C4-2B (cell line): ENCODE measurements around the gene XRCC5.
"Not testable (repeated sequence)": the region's sequence is repeated elsewhere in the genome, so short reads cannot be mapped to it uniquely, and the experiment has no call there.

Experiments used
- H3K27ac ChIP-seq: fragments of 450-650 bp; 2 replicates; pipeline ENCODE4 v1.5.1; 2017
- ZFX ChIP-seq: fragments of 450-650 bp; IDR thresholded peaks from 2 replicates; pipeline ENCODE4 v1.6.1; 2017
- TF ChIP-seq, protein P1 (sequence below): fragments of 450-650 bp; conservative IDR thresholded peaks from 2 replicates; pipeline ENCODE4 v1.5.1; 2017; ENCODE audit warnings: mild to moderate bottlenecking

XRCC5 gene

DNA sequence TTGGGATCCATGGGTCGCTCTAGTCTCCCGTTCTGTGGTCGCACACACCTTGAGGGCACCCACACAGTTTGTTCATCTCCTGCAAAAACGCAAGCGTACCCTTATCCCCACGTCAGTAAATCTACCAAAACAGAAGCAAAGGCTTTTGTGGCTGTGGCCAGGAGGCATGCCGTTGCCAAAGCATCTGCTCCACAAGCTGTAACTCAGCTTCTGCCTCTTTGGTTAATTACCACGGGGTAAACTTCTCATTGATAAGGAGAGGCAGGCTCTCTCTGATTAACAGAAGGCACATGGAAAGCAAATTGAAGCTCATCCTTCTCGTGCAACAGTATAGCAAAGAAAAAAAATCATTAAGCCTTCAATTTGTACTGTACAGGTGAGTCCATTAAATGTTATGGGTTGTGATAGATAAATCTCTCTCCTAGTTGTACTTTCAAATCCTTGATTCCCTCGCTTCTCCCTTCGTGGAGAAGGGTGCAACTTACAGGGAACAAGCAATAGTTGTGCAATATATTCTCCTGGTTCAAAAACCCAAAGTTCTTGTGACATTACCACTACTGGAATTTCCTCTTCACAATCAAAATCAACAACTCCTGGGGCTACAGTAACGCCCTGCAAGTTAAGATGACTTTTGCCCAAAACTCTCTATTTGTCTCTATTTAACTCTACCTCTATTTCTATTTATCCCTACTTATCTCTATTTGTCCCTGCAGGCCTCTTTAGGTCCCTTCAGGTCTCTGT is 37.9 kb upstream of the XRCC5 start:
- no peak for TF ChIP-seq ZFX
- TF ChIP-seq, protein P1, sequence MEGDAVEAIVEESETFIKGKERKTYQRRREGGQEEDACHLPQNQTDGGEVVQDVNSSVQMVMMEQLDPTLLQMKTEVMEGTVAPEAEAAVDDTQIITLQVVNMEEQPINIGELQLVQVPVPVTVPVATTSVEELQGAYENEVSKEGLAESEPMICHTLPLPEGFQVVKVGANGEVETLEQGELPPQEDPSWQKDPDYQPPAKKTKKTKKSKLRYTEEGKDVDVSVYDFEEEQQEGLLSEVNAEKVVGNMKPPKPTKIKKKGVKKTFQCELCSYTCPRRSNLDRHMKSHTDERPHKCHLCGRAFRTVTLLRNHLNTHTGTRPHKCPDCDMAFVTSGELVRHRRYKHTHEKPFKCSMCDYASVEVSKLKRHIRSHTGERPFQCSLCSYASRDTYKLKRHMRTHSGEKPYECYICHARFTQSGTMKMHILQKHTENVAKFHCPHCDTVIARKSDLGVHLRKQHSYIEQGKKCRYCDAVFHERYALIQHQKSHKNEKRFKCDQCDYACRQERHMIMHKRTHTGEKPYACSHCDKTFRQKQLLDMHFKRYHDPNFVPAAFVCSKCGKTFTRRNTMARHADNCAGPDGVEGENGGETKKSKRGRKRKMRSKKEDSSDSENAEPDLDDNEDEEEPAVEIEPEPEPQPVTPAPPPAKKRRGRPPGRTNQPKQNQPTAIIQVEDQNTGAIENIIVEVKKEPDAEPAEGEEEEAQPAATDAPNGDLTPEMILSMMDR: no peak

GRCh38 chr2:216072473-216072872 is 36.7 kb upstream of the XRCC5 start:
- H3K27ac ChIP-seq: no peak overlapping the region
- TF ChIP-seq, protein P1: no peak
- TF ChIP-seq ZFX: no peak

More for the DNA sequence above, 37.9 kb upstream of the XRCC5 start:
- H3K27ac ChIP-seq: no peak overlapping the region

DNA sequence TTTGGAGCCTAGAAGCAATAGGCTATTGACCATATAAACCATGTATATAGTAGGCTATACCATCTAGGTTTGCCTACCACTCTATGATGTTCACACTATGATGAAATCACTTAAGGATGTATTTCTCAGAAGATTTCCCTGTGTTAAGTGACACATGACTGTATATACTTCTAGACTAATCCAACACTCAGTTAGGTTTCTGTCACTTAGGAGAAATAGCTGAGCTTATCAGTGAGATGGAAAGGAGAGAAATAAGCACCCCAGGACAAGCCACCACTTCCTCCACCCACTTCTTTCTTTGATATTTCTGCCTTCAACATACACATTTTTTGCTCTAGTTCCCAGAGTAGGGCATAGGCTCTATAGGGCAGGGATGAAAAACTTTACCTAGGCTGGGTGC is 35.4 kb upstream of the XRCC5 start:
- H3K27ac ChIP-seq: no peak overlapping the region
- TF ChIP-seq, protein P1: no peak
- TF ChIP-seq ZFX: no peak

DNA sequence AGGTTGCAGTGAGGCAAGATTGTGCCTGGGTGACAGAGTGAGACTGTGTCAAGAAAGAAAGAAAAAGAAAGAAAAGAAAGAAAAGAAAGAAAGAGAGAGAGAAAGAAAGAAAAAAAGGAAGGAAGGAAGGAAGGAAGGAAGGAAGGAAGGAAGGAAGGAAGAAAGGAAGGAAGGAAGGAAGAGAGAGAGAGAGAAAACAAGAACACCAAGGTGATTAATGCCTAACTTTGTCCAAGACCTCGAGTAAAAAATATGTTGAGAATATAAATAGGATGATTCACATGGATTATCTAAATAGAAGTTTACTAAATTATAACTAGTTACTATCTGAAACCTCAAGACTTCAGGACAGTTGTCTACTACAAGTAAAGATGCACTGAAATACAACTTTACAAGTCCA is 34.8 kb upstream of the XRCC5 start:
- no peak for TF ChIP-seq ZFX
- TF ChIP-seq, protein P1: no peak
- H3K27ac ChIP-seq: no peak overlapping the region

DNA sequence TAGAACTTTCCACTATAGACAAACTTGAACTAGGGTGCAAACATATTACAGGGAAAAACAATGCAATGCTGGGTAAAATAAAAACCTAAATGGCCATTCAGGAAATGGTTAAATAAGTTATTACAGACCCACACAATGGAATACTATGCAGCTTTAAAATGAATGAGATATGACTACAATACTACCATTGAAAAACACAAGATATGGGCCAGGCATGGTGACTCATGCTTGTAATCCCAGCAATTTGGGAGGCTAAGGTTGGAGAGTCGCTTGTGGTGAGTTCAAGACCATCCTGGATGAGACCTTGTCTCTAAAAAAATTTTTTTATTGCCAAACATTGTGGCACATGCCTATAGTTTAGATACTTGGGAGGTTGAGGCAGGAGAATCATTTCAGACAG is 34.4 kb upstream of the XRCC5 start:
- no peak for TF ChIP-seq ZFX
- H3K27ac ChIP-seq: no peak overlapping the region

GRCh38 chr2:216075510-216076485 is 33.4 kb upstream of the XRCC5 start:
- no peak overlapping the region for H3K27ac ChIP-seq
- no peak for TF ChIP-seq ZFX
- TF ChIP-seq, protein P1: no peak

DNA sequence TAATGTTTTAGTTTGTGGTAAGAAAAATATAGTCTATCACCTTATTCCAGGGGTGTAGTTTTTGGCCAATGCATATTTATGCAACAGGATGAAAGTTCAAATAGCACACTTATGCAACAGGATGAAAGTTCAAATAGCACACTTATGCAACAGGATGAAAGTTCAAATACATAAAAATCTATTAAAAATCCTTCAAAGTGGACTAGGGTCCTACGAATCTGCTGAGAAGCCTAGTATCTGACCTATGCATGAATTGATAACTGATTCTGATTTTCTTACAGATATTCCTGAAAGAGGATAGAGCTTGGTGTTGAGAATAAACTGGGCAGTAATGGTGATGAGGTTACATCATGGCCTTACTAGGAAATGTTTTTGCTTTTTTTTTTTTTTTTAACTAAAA is 30.4 kb upstream of the XRCC5 start:
- TF ChIP-seq, protein P1: no peak
- TF ChIP-seq ZFX: no peak
- no peak overlapping the region for H3K27ac ChIP-seq

DNA sequence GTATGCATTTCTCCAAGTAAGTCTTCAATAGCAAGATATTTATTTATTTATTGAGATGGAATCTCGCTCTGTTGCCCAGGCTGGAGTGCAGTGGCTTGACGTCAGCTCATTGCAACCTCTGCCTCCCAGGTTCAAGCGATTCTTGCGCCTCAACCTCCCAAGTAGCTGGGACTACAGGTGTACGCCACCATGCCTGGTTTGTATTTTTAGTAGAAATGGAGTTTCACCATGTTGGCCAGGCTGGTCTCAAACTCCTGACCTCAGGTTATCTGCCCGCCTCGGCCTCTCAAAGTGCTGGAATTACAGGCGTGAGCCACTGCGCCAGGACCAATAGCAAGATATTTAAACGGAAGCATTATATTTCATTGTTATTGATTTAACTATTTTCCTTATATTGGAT is 29.1 kb upstream of the XRCC5 start:
- H3K27ac ChIP-seq: not testable (repeated sequence)
